HG03039 (cell line): ENCODE results near the gene KCNG2.

Experiments
- ATAC-seq: cut with Tn5 transposase; IDR thresholded peaks from one replicate; pipeline ENCODE4 v1.9.1; 2021; ENCODE audit warnings: mild to moderate bottlenecking, moderate library complexity; ENCODE audit not compliant: unreplicated experiment

Gene KCNG2

DNA sequence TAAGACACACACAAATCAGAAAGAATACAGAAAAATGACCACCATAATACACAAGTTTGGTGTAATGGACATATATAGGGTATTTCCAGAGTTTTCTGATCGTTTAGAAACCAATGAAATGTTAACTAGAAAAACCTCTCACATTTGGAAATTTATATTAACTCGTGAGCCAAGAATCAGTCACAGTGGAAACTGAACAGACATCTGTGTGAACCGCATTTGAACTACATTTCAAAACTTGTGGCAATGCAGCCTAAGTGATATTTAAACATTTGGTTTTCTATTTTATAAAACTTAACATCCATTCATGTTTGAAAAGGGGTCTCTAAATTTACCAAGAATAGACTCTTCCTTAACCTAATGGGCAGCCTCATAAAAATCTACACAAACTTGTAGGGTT, 29.0 kb upstream of the KCNG2 start:
- no peak for ATAC-seq

DNA sequence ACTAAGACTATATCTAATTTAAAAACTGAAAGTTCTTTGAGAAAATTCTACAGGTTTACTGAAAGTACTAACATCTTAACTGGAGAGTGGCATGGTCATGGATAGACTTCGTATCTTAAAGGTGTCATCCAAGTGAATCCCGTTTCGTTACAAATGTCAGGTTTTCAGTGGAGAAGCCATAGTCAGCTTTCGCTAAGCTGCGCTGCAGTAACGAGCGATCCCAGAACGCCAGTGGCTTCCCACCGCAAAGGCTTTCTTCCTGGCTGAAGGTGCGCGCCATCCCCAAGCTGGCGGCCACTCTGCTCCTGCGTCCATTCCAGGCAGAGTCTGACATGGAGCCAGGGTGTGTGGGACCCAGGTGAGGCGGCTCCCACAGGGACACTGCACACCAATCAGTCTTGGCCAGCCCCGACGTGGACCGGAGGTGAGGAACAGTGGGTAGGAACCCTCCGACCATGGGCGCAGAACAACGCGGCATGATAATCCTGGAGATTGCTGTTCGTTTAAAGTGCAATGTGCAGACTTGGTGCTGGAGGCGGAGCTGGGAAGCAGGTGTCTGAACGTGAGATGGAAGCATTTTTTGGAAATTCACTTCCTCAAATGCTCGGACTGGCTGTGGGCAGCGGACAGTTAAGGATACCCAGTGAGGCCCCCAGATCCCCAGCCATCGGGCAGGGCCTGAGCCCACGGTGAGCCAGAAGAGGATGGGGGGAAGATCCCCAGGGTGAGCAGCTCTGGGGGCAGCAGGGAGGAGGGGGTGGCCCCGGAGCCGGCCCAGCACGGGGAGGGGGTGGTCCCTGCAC, 27.8 kb upstream of the KCNG2 start:
- ATAC-seq: no peak

DNA sequence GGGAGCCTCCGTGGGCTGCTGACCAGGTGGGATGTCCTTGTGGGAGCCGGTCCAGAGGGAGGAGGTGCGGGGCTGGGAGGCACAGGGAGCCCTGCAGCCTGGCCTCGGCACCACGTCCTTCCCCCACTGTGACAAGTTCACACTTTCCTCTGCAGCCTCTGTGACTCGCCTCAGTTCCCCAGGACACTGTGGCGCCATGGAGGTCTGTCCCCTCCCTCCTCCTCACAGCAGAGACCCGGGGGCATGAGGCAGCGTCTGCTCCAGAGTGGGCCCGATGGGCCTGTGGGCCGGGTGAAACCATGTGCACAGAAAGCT, 27.3 kb upstream of the KCNG2 start:
- no peak for ATAC-seq

DNA sequence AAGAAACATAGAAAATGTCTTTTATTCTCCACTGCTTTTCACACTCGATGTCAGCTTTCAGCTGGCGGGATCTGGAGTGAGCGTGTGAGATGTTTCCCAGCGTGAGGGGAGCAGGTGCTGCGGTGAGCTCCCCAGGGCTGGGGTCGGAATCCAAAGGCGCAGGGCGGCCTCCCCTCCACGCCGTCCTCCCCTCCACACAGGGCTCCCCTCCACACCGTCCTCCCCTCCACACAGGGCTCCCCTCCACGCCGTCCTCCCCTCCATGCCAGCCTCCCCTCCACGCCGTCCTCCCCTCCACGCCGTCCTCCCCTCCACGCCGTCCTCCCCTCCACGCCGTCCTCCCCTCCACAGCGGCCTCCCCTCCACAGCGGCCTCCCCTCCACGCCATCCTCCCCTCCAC, 26.9 kb upstream of the KCNG2 start:
- no peak for ATAC-seq

DNA sequence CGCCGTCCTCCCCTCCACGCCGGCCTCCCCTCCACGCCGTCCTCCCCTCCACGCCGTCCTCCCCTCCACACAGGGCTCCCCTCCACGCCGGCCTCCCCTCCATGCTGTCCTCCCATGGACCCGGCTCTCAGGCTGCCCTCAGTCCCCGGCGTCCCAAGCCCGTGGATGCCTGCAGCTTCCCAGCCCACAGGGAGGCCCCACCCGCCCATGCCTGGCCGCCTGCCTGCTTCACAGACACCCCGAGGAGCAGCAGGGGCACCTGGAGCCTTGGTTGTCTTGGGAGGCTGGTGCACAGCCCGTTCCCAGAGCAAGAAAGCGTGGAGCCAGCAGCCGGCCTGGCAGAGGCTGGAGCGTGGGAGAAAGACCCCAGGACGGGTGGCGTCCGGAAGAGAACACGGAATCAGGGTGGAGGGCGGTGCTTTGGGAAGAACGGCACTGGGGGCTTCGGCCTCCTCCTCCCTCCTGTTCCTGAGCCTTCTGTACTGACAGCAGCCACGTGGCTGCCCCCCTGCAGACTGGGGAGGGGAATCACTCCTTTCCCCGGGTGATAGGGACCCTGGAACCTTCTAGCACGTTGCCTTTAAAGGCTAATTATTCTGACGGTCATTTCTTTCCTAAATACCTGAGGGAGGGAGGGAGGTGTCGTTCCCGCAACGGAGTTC, 26.2 kb upstream of the KCNG2 start:
- no peak for ATAC-seq

DNA sequence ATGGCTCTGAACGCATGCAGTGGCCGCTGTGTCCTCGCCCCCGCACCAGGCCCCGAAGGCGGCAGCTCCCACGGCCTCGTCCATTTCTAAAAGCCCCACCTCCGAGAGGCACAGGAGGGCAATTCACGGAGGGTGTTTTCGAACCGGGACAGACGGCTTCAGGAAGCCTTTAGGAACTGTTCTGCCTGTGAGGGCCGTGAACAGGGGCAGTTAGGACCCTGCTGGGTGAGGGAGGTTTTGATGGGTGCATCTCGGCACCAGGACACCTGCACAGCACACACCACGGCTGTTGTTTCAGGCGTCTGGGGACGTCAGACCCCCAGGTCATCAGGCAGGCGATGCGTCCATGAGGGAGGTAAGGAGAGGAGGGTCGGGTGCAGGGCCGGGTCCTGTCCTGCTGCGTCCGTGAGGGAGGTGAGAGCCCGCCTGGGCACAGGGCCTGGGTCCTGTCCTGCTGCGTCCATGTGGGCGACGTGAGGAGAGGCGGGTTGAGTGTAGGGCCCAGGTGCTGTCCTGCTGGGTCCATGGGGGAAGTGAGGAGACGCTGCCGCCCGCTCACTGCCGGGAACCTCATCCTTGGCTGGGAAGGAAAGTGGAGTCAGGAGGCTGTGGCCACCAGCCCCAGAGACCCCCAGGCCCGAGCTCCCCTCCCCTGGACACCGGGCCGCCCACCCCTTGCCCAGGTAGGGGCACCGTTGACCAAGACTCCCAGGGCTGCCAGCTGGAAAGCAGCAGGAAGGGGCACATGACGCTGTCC, 25.5 kb upstream of the KCNG2 start:
- no peak for ATAC-seq

DNA sequence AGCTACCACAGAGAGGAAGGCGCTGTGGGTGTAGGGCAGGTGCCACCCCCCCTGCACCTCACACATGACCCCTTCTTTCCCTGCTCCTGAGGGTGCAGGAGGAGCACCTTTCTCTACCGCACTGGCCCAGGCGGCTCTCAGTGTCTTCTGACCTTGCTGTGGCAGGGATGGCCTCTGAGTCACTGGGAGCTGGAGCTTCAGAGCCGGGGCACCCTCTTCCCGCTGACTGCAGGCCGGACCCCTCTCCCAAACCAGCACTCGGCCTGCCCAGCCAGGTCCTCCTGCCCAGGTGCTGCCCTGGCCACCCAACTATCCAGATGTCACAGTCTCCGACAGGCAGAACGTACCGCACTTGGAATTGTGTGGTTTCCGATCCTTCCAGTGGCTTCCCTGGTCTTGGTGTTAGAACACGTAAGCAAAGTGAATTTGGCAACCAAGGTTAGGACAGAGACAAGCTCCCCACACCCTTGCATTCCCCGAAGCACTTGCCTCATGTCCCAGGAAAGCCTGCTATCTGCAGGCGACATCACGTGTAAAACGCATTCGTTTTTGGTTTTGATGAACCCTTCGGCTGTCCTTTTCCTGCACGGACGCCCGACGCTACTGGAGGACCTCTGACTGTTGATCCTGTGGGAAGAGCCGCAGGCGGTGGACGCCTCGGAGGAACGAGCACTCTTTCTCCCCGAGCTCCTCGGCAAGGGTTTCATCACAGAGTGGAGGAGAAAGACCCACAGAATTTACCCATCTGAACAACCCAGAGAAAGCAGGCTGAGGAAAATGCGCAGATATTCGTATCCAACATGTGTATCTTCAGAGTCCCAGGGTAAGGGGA, 24.7 kb upstream of the KCNG2 start:
- ATAC-seq: no peak

DNA sequence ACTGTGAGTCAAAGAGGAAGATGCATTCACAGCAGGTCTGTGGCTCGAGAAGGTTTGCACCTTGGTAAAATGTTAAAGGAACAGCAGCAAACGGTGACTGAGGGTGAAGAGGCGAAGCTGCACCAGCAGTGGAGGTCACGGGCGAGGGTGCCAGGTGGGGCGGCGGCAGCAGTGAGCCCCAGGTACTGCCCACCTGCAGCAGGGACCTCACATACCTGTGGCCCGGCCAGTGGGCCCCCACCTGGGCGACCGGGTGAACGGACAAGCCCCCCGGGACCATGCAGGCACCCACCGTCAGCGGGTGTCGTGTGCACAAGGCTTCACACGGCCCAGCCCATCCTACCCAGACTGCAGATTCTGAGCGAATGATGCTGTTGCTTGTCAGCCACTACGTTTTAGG, 23.6 kb upstream of the KCNG2 start:
- ATAC-seq: no peak

DNA sequence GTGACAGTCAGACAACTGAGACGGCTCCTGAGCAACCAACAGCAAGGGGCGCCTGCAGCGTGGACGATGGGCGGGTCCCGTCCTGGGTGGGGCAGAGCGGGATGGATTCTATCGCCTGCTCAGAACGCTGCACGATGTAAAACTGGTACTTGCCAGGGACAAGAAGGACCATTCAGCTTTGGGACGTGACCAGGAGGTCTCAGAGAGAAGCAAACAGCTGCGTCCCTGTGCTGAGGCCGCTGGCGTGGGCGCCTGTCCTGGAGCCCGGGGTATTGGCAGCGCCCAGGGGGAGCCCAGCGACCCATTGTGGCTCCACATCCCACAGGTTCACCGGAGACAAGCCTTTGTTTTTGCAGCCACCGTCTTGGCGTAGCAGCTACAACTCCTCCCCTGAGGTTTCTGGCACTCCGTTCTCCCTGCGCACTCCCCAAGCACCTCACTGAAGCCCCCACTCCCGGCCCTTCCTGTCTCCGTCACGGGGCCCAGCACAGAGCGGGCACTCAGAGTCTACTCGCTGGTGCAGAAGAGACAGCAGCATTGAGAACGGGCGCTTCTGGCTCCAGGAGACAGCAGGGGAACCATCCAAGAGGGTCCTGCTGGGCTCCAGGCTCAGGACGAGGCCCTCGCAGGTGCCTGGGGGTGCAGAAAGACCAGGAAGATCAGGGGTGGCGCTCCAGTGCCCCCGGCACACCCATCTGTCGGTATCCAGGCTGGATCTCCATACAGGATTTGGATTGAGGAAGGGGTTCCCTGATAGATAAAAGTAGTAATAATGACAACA, 22.1 kb upstream of the KCNG2 start:
- no peak for ATAC-seq

DNA sequence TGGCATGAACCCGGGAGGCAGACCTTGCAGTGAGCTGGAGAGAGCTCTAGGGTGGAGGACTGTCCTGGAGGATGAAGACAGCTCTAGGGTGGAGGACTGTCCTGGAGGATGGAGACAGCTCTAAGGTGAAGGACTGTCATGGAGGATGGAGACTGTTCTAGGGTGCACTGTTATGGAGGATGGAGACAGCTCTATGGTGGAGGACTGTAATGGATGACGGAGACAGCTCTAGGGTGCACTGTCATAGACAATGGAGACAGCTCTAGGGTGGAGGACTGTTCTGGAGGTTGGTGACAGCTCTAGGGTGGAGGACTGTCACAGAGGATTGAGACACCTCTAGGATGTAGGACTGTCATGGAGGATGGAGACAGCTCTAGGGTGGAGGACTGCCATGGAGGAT, 21.1 kb upstream of the KCNG2 start:
- no peak for ATAC-seq

DNA sequence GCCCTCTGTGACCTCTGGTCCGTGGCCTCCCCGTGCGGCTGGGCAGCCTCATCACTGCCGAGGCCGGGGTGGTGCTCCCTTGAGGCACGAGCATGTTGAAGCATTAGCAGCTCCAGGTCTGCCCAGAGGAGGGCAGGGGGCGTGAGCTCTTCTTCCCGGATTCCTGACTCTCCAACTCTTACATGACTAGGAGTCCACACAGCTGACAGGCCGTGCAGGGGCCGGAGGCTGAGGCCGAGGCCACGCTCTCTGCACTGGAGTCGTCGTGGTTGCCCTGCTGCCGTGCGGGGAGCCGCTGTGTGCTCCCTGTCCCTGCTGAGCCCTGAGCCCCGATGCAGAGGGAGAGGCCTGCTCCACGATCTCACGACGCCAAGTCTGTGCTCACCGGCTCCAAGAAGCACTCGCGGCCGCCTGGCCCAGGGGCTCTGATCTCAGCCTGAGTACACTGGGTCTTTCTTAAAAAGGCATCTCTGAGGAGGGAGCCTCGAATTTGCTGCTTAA, 19.4 kb upstream of the KCNG2 start:
- ATAC-seq: no peak

DNA sequence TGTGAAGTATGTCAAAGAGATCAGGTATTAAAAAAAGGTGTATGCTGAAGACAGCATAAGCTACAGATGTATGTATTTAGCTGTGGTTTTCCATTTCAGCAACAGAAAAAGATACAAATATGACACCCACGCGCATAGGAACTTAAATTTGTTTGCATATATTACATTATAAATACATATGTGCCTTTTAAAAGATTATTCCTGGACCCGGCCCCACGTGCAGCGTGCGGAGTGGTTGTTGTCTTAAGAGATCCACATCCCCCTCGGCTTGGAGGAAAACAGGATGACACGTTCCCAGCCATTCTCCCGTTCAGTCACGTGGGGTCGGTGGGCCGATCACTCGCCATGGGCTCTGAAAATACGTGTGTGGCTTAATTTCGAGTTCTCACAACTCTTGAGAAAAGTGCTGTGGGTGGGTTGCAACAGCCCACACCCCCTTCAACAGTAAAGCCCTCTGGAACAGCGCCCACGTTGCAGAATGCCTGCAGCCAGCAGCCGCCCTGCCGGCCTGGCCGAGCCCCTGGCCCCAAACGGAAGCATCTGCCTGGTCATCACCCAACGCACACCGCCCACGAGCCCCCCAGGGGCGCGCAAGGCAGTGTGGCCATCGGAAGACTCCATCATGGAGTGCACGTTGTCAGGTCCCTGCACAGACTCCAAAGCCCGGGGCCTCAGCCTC, 18.6 kb upstream of the KCNG2 start:
- no peak for ATAC-seq

DNA sequence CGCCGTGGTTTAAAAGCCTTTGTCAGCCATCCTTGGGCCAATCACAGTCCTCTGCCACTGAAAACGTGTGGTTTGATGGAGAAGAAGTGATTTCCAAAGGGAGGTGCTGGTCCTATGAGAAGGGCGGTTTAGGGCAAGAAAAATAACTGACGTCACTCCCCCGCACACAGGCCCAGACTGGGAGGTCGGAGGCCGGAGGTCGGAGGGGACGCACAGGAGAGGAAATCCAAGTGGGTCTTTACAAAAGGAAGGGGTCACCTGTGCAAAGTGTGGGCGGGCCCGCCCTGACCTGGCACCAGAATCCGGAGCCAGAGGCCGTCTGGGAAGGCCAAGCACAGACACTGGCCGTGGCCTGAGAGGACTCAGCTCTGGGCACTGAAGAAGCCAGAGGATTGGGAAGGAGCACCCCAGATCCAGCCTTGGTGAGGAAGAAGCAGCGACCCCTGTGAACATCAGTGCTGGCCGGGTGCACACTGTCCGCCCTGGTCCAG, 18.0 kb upstream of the KCNG2 start:
- ATAC-seq: no peak

DNA sequence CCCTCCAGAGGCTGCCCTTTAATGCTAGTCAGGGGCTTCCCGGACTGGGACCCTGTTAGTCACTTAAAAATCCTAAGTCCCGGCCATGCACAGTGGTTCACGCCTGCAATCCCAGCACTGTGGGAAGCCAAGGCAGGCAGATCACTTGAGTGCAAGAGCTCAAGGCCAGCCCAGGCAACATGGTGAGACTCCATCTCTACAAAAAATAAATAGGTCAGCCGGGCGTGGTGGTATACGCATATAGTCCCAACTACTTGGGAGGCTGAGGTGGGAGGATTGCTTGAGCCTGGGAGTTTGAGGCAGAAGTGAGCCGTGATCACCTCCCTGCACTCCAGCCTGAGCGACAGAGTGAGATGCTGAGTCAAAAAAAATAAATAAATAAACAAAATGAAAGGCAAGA, 17.2 kb upstream of the KCNG2 start:
- ATAC-seq: no peak

DNA sequence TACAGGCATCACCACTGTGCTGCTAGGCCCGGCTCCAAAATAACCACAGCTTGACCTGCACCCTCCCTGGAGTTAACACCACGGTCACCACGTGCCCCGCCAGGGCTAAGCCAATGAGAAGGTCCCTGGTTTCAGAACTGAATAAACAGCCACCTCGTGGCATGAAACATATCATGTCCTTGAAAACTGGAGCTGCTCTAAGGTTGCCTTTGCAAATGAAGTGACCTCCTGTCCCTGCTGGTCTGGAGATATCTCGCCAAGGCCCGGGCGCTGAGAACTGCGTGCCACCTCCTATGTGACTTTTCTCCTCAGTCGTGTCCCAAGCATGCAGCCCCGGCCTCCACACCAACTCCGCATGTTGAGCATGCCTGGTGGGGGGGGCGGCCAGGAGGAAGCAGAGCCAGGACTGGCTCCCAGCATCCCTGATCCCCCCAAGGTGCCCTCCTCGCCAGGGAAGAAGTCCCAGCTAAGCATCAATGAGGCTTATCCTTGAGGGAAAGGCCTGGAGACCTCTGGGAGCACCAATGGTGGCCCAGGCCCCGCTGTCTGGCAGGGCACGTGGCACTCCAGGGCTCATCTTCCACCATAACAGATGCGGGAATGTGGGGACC, 16.3 kb upstream of the KCNG2 start:
- ATAC-seq: no peak

DNA sequence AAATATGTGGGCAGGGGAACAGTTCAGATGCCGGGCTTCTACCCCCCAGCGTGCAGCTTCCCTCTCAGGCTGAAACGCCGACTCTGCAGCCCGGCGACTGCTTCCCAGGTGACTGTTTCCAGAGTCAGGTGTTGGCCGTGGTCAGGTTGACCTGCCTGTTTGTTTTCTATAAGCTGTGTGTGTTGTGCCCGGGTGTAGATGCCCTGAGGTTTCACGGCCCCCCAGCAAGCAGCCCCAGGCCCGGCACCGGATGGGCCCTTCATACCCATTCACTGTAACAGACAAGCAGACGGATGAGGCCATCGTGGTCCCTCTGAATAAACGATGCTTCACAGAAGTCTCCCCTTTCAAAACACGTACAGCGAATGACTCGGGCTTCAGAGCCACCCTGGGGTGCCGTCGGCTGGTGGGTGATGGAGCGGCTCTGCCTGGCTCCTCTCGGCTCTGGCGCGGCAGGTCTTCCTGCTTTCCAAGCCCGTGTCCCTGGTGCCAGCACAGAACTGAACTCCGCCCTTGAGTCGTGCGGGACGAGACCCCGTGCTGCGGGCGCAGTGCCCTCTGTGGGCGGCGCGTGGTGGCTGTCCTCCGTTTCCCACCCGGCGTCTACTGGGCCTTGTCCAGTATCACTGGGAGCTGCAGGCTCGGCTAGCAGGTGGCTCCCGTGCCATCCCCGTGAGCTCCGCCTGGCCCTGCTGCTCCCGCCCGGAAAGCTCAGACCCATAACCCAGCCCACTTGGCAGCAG, 15.0 kb upstream of the KCNG2 start:
- no peak for ATAC-seq

DNA sequence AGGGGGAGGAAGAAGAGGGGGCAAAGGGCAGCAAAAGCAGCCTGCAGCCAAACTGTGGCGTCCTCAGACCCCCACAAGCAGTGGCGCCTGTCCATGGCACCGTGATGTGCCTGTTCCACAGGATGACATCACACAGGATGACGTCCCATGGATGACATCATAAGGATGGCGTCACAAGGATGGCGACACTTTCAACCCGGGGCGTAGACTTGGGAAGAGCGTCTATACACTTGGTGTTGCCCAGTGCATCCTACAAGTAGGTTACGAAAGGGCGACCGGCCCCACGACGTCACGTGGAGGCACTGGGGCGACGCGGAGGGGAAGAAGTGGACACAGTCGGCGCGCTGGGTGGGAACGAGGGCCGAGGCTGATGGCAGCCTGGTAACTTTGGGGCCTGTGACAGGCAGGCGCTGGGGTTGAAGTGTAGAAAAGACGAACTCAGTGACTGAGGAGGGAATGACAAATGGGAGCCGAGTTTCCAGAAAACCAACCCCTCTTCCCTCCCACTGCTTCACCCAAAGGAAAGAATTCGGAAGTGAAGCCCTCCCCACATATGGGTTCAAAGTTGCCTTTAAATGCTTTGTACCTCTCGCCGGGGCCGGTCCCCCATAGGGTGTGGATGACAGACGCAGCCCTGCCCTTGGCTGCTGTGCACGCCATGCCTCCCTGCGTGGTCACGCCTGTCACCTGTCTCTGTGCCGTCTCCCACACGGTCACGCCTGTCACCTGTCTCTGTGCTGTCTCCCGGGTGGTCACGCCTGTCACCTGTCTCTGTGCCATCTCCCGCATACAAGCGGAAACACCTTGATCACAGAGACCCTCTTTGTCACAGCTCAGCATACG, 13.4 kb upstream of the KCNG2 start:
- no peak for ATAC-seq
